T-helper 2 cell treated with Interferon-gamma antibody and Interleukin-4, amounts not matched to agents 5 μg/mL and 100 μg/mL, for 36 hours (primary cell): Measurements from ENCODE around the gene C15orf61.

Experiments
- DNase-seq: peaks from one replicate; pipeline ENCODE4 v3.0.0; 2021; ENCODE audit warnings: low spot score
- H3K27ac Mint-ChIP-seq: one replicate; pipeline ENCODE4 v1.8.0; 2021; ENCODE audit warnings: mild to moderate bottlenecking, mixed read lengths
- H3K27me3 Mint-ChIP-seq: one replicate; pipeline ENCODE4 v1.8.0; 2021; ENCODE audit warnings: low read depth, mixed read lengths
- H3K36me3 Mint-ChIP-seq: one replicate; pipeline ENCODE4 v1.8.0; 2021; ENCODE audit warnings: low read depth, mixed read lengths
- H3K4me1 Mint-ChIP-seq: one replicate; pipeline ENCODE4 v1.8.0; 2021; ENCODE audit warnings: low read depth, mixed read lengths
- H3K4me3 Mint-ChIP-seq: one replicate; pipeline ENCODE4 v1.8.0; 2022; ENCODE audit warnings: mild to moderate bottlenecking, moderate library complexity, mixed read lengths
- H3K9me3 Mint-ChIP-seq: one replicate; pipeline ENCODE4 v1.8.0; 2021; ENCODE audit warnings: mixed read lengths

Gene C15orf61

DNA sequence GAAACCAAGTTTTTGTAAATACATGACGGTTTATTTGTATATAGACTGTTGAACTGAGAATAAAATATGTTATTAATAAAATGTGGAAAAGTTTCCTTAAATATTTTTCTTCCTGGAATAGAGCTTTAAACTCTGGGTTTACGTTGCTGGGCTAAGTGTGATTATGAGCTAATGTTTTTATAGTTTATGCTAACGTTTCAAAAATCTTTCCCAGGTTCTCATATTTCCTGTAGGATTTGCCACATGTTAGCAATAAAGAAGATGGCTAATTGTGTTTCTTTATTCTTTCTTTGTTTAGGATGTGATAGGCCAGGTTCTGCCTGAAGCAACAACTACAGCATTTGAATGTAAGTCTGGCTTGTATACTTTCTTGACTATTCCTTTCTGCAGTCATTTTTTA lies 28.8 kb downstream of the C15orf61 start:
- Mint-ChIP-seq H3K27ac (no peak overlapping the region), H3K9me3 (no peaks in the 10 kb centered on the region), H3K4me3 (no peak overlapping the region), H3K36me3 (peaks cover 37% of the 10 kb centered on the region), H3K27me3 (no peaks in the 10 kb centered on the region), H3K4me1 (peaks cover 11% of the 10 kb centered on the region)
- DNase-seq = no peak

DNA sequence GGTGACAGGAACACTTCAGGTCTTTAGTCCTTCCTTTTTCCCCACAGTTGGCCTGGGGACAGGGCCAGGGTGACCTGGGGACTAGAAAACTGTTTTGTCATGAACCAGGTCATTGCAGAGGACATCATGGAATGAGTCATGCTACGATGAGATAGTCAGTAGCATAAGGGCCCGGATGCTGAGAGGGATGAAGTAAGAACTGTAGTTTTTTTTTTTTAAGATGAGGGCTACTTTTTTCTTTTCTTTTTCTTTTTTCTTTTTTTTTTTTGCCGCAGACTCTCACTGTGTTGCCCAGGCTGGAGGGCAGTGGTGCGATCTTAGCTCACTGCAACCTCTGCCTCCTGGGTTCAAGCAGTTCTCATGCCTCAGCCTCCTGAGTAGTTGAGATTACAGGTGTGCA lies 29.6 kb downstream of the C15orf61 start:
- no peak for DNase-seq
- H3K9me3 Mint-ChIP-seq = no peaks in the 10 kb centered on the region
- no peak overlapping the region for H3K4me3 Mint-ChIP-seq
- H3K27me3 Mint-ChIP-seq = no peaks in the 10 kb centered on the region
- peaks cover 35% of the 10 kb centered on the region for H3K36me3 Mint-ChIP-seq
- no peak overlapping the region for H3K27ac Mint-ChIP-seq
- H3K4me1 Mint-ChIP-seq = peaks cover 3% of the 10 kb centered on the region

DNA sequence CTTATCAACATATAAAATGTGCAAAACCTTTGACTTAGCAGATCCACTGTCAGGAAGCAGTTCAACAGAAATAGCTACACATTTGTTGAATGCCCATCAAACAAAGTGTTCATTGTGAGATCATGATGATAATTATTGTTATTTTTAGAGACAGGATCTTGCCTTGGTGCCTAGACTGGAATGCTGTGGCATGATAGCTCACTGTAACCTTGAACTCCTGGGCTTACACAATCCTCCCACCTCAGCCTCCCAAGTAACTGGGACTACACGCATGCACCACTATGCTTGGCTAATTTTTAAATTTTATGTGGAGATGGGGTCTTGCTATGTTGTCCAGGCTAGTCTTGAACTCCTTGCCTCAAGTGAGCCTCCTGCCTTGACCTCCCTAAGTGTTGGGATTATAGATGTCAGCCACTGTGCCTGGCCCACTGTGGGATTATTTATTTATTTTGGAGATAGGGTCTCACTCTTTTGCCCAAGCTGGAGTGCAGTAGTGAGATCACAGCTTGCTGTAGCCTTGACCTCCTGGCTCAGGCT lies 30.3 kb downstream of the C15orf61 start:
- Mint-ChIP-seq H3K27ac (no peak overlapping the region), H3K36me3 (peaks cover 31% of the 10 kb centered on the region), H3K4me1 (peaks cover 3% of the 10 kb centered on the region), H3K27me3 (no peaks in the 10 kb centered on the region), H3K9me3 (no peaks in the 10 kb centered on the region), H3K4me3 (no peak overlapping the region)
- no peak for DNase-seq

DNA sequence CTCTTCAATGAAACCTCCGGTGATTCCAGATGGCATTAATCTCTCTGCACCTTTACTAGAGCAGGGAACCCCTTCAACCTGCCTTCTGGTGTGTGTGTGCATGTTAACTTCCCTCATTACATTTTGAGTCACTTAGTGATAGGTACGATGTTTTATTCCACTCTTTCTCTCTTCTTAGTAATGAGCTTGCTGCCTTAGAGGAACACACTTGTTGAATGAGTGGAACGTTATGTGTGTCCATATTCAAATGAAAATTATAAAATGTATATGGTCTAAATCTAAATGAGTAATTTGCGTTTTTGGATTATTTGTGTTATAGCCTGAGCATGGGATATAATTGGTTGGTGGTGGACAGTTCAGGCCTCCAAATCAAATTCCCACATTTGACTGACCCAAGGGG lies 33.6 kb downstream of the C15orf61 start:
- DNase-seq = no peak
- Mint-ChIP-seq H3K27me3 (no peaks in the 10 kb centered on the region), H3K27ac (no peak overlapping the region), H3K4me1 (peaks cover 2% of the 10 kb centered on the region), H3K36me3 (peaks cover 45% of the 10 kb centered on the region), H3K9me3 (peaks cover 6% of the 10 kb centered on the region), H3K4me3 (no peak overlapping the region)

DNA sequence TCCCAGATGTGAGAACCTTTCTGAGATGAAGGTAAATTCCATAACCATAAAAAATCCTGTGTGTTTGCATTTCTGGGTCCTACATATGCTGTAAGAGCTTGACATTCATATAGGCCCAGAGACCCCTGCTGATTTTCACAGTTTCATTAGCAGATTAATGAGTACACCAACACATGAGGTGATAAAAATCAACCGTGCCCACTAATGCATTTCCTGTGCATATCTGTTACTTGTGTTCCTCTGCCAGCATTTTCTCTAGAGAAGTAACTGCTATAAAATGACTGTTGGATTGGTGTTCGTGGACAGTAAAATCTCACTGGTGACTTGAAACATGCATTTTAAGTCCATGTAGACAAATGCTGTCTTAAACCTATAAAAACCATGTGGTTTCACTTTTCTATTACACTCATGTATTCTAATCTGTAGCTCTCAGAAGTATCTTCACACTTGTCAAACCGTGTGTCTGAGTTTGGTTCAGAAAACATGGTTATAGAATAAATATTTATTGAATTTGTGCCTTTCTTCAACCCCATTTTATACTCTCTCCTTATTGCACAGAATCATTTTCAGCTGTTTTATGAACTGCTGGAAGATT lies 36.1 kb downstream of the C15orf61 start:
- peaks cover 2% of the 10 kb centered on the region for H3K4me1 Mint-ChIP-seq
- peaks cover 40% of the 10 kb centered on the region for H3K36me3 Mint-ChIP-seq
- no peak for DNase-seq
- no peak overlapping the region for H3K4me3 Mint-ChIP-seq
- no peaks in the 10 kb centered on the region for H3K27me3 Mint-ChIP-seq
- H3K9me3 Mint-ChIP-seq = peaks cover 6% of the 10 kb centered on the region
- H3K27ac Mint-ChIP-seq = no peak overlapping the region

DNA sequence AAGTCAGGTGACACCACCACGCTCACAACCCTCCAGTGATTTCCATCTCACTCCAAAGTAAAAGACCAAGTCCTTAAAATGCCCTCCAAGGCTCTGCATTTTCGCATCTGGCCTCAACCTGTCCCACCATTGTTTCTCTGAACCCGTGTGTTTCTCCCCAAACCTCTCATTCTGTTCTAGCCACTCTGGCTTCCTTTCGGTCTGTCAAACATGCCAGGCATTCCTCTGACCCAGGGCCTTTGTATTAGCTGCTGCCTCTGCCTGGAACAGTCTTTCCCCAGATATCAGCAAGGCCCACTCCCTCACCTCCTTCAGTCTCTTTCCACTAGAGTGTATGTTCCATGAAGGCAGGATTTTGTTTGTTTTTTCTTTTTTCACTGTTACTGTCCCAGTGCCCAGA lies 37.6 kb downstream of the C15orf61 start:
- Mint-ChIP-seq H3K9me3 (peaks cover 6% of the 10 kb centered on the region), H3K36me3 (peaks cover 40% of the 10 kb centered on the region), H3K4me1 (peaks cover 2% of the 10 kb centered on the region), H3K27ac (no peak overlapping the region), H3K4me3 (no peak overlapping the region), H3K27me3 (no peaks in the 10 kb centered on the region)
- DNase-seq = no peak

DNA sequence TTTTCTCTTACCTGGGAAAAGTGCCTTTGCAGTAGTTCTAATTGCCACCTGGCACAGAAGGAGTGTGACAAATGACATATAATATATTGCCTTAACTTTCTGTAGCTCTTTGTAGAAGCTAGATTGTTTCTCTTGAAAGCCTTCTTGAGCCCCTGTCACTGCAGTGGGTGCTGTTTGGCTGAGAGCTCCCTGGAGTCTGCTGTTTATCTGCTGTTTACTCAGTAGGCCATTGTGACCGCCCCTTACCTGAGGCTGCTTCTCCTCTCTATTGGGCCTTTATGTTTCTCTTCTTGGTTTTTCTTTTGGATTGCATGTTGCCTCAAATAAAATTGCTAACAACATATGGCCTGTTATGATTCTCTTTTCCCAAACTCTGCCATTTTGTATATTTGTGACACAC lies 38.2 kb downstream of the C15orf61 start:
- peaks cover 6% of the 10 kb centered on the region for H3K9me3 Mint-ChIP-seq
- no peak overlapping the region for H3K4me3 Mint-ChIP-seq
- H3K27ac Mint-ChIP-seq = no peak overlapping the region
- no peak for DNase-seq
- no peaks in the 10 kb centered on the region for H3K27me3 Mint-ChIP-seq
- peaks cover 44% of the 10 kb centered on the region for H3K36me3 Mint-ChIP-seq
- peaks cover 5% of the 10 kb centered on the region for H3K4me1 Mint-ChIP-seq

DNA sequence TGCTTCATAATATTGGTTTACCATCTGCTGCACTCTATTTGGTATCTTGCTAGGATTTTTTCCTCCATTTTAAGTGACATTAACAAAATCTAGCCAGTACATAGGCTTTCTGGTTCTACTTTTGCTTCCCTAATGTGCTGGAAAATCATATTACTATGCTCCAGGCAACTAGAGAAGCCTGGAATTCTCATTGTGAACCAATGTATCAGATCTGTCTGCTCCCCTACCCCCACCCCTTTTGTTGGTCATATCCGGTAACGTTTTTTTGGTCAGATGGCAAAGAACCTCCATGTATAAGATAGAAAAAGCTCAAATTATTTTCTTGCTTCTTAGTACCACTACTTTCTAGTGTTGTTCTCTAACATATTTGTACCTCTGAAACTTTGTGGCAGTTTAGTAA lies 38.6 kb downstream of the C15orf61 start:
- H3K9me3 Mint-ChIP-seq = peaks cover 6% of the 10 kb centered on the region
- peaks cover 46% of the 10 kb centered on the region for H3K36me3 Mint-ChIP-seq
- no peaks in the 10 kb centered on the region for H3K27me3 Mint-ChIP-seq
- DNase-seq = no peak
- no peak overlapping the region for H3K4me3 Mint-ChIP-seq
- no peak overlapping the region for H3K27ac Mint-ChIP-seq
- peaks cover 9% of the 10 kb centered on the region for H3K4me1 Mint-ChIP-seq

DNA sequence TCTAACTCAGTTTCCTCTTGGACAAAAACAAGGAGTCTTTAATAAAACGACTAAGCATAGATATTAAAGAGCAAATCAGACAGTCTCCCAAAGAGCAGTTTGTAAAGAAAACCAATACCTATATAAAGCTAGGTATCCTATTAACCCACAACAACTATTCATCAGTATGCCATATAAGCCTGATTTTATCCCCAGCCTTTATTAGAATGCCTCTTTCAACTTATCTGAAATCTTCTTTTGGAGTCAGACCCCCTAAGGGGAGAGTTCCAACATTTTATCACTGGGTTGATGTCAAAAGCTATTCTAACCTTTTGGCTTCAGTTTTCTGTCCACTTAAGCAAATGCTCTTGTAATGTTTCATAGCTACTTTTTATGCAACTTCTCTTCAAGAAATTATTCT lies 39.4 kb downstream of the C15orf61 start:
- no peak overlapping the region for H3K4me3 Mint-ChIP-seq
- H3K4me1 Mint-ChIP-seq = peaks cover 15% of the 10 kb centered on the region
- H3K27me3 Mint-ChIP-seq = no peaks in the 10 kb centered on the region
- no peak overlapping the region for H3K27ac Mint-ChIP-seq
- H3K9me3 Mint-ChIP-seq = peaks cover 6% of the 10 kb centered on the region
- DNase-seq = no peak
- peaks cover 41% of the 10 kb centered on the region for H3K36me3 Mint-ChIP-seq

DNA sequence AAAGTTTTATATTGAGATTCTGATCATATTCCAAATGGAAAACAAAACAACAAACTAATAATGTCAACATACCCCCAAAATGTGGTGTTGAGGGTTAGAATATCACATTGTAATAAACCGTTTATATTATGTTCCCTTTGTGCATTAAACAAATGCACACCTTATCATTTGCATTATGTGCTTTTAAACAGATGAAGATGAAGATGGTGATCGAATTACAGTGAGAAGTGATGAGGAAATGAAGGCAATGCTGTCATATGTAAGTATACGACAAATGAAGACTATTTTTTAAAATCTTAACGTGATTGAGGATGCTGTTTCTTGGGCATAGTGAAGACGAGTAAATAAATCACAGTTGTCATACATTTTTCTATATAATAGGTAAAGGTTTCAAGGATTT lies 42.2 kb downstream of the C15orf61 start:
- H3K36me3 Mint-ChIP-seq = peaks cover 32% of the 10 kb centered on the region
- H3K27ac Mint-ChIP-seq = no peak overlapping the region
- no peak for DNase-seq
- H3K9me3 Mint-ChIP-seq = peaks cover 5% of the 10 kb centered on the region
- H3K4me3 Mint-ChIP-seq = no peak overlapping the region
- H3K27me3 Mint-ChIP-seq = no peaks in the 10 kb centered on the region
- H3K4me1 Mint-ChIP-seq = peaks cover 17% of the 10 kb centered on the region

DNA sequence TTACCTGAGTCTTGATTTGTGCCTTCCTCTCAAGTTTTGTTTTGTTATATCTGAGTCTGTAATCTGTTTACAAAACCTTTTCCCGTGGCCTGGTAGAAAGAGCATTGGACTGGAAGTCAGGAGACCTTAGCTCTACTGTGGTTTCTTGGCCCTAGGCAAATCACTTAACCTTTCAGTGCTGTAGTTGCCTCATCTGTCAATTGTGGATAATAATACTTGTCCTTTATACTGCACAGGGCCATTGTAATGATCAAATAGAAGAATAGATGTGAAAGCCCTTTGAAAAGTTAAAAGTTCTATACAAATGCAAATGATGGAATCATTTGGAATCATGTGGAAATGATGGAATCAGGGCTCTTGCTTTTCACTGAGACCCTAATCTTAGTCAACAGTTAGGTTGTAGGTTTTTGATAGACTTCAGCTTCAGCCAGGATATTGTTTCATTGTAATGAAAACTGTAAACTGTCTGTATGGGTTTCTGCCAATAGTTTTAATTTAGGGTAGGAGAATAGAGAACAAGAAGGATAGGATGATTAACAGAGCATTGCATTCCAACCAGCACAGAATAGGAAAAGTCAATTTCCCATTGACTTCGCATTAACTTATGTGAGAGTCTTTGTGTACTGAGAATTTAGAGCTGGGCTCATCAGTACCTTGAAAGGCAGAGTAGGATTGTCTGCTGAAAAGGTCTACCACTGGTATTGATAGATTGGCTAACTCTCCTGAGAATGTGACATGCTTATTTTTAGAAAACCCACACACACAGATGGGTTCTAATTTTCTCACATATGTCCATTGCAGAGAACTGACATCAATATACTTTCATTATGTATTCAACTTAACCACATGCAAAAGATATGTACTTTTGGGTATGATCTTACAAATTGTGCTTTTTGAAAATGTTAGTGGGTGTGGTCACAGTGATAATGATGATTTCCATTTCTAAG lies 43.4 kb downstream of the C15orf61 start:
- Mint-ChIP-seq H3K4me3 (peak overlapping the region; percentile 33), H3K36me3 (peaks cover 22% of the 10 kb centered on the region), H3K9me3 (no peaks in the 10 kb centered on the region), H3K27ac (peak overlapping the region; percentile 46), H3K27me3 (no peaks in the 10 kb centered on the region), H3K4me1 (peaks cover 17% of the 10 kb centered on the region)
- no peak for DNase-seq

DNA sequence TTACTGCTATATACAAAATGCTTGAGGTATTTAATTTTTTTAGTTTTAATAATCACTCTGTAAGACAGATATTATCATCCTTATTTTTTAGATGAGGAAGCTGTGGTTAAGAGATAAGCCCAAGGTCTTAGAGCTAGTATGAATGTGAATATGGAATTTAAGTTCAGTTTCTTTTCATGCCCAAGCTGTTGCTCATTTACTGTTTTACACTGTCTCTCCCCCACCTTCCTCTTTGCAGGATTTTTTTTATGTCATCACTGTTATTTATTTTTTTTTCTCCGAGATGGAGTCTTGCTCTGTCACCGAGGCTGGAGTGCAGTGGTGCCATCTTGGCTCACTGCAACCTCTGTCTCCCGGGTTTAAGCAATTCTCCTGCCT lies 44.0 kb downstream of the C15orf61 start:
- H3K9me3 Mint-ChIP-seq = no peaks in the 10 kb centered on the region
- H3K27ac Mint-ChIP-seq = peak overlapping the region; percentile 70
- peak overlapping the region; percentile 34 for H3K4me3 Mint-ChIP-seq
- DNase-seq = no peak
- no peaks in the 10 kb centered on the region for H3K27me3 Mint-ChIP-seq
- peaks cover 17% of the 10 kb centered on the region for H3K4me1 Mint-ChIP-seq
- peaks cover 15% of the 10 kb centered on the region for H3K36me3 Mint-ChIP-seq

DNA sequence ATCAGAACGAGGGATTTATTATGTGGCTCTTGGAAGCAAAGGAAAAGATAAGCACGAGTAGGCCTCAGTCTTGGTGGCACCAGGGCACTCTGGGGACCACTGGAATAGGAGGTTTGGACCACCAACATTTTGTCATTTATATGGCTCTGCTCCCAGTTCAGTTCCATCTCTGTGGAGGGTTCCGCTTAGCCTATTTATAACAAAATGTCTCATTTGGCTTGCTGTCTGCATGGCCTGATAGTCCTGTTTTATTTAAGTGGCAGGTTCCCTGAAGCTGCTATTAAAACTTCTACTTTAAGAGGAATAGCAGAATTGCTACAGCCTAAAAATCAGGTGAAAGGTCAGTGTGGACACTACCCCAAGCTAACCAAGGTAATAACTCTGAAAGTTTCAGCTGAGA lies 48.7 kb downstream of the C15orf61 start:
- Mint-ChIP-seq H3K27ac (no peak overlapping the region), H3K36me3 (peaks cover 2% of the 10 kb centered on the region), H3K27me3 (no peaks in the 10 kb centered on the region), H3K9me3 (no peaks in the 10 kb centered on the region), H3K4me3 (no peak overlapping the region), H3K4me1 (peaks cover 9% of the 10 kb centered on the region)
- DNase-seq = no peak

DNA sequence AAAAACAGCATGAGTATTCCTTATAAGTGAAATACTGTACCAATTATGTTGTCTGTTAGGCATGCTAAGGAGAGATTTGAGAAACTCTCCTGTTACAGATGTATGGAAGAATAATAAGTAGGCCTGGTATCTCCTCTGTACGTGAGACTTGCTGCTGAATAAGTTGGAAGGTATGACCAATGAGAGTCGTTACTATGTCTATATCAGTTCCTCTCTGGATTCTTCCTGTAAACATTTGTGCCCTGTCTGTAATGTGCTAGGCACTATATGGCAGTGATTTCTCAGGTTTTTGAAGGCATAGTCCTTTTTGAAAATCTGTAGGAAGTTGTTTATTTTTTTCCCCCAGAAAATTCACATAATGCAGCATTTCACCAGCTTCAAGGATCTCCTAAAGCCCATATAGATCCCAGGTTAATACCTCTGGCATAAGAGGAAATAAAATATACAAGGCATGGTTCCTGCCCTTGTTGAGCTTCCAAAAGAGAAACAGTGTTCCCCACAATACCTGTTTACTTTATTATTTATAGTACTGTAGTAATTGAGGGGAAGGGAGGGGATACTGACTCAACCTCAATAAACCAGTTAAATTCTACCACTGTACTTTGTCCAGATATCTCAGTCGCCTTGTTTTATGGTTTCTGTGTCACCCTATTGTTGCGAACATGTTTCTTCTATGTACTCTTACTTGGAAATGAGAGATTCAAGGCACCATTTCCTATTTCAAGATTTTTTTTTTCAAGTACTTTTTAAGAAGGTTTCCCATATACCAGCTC lies 50.1 kb downstream of the C15orf61 start:
- peaks cover 1% of the 10 kb centered on the region for H3K36me3 Mint-ChIP-seq
- no peaks in the 10 kb centered on the region for H3K4me1 Mint-ChIP-seq
- H3K27ac Mint-ChIP-seq = no peak overlapping the region

More for the DNA sequence above, 50.1 kb downstream of the C15orf61 start:
- Mint-ChIP-seq H3K27me3 (no peaks in the 10 kb centered on the region), H3K4me3 (no peak overlapping the region), H3K9me3 (no peaks in the 10 kb centered on the region)
- DNase-seq = no peak
